Stimulated activated CD4-positive, alpha-beta T cell treated with anti-CD3 and anti-CD28 coated beads, Interleukin-2, amount 100 ng/mL, for 48 hours (primary cell): Measurements from ENCODE around the gene TLDC2.
A peak's percentile ranks its signal among the peaks of the same experiment; 100 is the strongest.

Experiments
- DNase-seq, 2 donors: peaks; one replicate each; pipeline ENCODE4 v3.0.0-alpha.2; 2020

Gene TLDC2

DNA sequence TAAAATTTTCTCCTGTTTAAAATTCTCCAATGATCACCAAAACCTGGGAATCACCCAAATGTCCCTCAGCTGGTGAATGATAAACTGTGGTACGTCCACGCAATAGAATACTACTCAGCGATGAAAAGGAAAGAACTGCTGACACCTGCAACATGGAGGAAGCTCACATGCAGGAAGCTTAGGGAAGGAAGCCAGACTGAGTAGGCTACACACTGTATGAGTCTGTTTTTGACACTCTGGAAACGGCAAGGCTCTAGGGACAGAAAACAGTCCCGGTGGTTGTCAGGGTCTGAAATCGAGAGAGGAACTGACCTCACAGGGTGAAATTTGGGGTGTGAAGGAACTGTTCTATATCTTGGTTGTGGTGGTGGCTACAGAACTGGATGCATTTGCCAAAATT lies 25.2 kb upstream of the TLDC2 start:
- no peak for DNase-seq

DNA sequence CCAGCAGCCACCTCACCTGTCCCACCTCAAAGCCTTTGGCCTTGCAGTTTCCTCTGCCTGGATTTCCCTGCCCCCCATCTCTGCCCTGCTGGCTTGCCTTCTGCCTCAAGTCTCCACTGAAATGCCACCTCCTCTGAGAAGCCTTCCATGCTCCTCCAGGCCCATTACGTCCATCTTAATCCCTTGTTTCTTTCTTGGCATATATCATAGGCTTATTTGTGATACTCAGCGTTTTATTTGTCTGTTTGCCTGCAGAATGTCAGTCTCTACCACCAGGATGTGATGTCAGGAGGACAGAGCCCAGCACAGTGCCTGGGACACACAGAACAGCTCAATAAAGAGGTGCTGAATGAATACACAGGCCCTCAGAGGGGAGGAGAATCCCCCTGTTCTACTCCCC lies 24.4 kb upstream of the TLDC2 start:
- no peak for DNase-seq

DNA sequence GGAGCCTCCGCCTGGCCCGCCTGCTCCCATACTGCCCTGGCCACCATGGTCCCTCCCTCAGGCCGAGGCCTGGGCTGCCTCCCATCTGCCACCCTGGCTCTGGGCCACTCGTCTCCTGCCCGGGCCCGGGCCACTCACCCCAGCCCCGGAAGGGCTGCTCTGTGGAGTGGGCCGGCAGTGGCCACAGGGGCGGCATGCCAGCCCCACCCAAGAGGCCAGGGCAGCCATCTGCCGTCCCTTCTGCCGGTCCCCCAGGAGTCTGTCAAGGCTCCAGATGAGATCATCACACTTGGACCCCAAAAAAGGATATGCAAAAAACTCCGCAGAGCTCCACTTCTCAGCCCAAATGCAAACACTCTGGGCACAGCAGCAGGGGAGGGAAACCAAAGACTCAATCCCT lies 23.8 kb upstream of the TLDC2 start:
- DNase-seq: no peak

DNA sequence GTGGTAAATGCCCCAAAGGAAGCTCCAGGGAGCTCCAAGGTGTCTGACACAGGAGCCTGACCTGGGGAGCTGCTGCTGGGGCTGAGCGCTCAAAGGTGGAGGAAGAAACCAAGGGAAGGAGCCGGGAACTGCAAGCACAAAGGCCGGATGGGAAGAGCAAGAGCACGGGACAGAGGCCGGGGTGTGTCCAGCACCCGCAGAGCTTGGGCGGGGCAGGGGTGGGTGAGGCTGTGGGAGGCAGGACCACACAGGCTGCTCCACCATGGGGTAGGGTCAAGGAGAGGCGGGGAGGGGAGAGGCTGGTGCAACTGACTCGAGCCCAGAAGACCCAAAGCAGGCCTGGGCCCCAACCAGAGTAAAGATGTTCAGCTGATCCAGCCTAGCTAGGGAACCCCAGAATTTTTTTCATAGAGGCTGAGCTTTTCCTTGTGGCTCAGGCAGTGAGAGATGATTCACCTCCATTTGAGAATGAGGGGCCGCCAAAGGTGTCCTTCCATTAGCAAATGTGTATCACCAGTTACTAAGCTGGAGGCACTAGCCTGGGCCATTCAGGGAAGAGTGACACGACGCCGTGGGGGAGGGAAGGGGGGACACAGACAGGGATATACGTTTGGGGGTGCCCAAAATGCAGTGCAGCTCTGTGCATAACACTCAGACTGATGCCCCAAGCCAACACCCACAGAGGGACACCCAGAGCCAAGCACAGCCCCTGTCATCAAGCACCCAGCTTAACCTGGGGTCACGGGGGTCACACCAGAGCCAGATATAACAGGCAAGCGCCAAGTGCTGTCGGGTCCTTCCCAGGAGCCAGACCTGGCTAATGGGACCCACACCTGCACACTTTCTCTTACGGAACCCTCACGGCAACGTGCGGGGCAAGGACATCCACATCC lies 21.3 kb upstream of the TLDC2 start:
- no peak for DNase-seq

DNA sequence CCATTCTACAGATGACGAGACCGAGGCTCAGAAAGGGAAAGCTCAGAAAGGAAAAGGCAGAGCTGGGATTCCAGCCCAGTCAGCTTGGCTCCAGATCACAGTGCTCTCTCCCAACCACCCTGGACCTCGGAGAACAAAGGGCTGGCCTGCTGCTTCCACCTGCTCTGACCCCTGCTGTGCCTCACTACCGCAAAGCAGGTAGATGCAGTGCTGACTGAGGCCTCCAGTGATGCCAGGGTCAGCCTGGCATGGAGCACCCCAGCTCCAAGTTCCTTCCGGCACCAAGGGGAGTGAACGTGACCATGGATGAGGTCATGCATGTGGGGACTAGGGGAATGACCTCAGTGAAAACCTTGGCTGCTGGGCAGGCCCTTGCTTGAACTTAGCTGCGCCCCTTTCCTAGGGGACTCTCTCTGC lies 20.7 kb upstream of the TLDC2 start:
- DNase-seq: no peak

DNA sequence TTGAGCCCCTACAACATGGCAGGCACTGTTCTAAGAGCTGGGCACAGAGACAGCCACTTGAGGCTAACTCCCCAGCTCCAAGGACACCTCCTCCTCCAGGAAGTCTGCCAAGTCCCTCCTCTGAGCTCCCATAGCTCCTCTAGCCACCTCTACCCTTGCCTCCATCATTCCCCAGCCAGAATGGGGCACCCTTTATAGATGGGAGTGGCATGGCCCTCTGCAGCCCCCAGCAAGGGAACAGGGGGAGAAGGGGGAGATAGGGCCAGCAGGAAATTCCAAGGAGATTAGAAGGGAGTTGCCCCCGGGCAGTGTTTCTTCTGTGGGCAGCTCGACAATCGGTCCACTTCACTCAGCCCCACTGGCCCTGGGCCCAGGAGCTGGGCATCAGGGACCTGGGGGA lies 19.7 kb upstream of the TLDC2 start:
- no peak for DNase-seq

DNA sequence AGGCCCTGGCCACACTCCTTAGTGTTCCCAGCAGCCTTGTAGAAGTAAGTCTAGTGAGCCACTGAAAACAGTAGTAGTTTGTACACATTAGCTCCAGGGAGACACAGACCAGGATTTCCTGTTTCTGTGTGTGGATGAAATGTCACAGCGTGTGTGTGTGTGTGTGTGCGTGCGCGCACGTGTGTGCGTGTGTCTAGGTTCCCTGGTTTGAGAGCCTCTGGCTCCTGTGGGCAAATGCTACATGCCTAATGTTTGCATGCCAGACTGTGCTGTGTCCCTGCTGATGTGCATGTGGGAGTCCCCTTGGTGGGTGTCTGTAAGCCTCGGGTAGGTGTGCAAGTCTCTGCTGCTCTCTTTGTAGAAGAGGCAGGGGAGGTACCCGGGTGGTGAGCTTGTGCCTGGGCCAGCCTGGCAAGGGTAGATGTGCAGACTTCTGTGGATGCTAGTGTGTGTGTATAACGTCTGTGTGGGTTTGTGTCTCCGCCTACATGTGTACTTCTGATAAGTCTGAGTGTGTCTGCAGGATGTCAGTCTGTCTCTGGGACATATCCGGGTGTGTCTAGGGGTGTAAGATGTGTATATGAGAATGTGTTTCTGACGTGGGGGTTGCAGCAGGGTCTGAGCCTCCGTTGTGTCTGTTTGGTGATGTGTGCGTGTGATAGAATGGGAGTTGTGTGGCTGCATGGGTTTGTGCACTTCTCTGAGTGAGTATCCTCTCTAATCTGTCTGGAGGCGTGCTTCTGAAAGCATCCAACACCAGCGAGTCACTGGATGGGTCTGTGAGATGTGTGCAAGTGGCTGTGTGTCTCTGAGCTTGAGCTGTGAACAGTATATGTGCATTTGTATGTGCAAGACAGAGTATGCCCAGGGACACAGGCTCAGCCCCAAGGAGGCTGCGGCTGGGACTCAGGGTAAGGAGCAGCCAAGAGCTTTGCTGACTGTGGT lies 19.0 kb upstream of the TLDC2 start:
- peak in 1 of 2 donors; percentile 16 for DNase-seq

DNA sequence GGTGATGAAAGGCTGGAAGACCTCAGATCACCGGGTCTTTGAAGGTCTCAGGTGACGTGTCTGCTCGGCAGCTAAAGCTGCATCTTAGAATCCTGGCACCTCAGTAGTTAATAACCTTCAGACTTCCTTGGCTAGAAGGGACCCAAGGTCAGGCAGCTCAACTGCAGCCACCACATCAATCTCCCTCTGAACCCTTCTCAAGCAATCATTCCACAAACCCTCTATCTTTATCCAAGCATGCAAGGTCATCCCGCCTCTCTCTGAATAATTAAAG lies 16.7 kb upstream of the TLDC2 start:
- DNase-seq: no peak

DNA sequence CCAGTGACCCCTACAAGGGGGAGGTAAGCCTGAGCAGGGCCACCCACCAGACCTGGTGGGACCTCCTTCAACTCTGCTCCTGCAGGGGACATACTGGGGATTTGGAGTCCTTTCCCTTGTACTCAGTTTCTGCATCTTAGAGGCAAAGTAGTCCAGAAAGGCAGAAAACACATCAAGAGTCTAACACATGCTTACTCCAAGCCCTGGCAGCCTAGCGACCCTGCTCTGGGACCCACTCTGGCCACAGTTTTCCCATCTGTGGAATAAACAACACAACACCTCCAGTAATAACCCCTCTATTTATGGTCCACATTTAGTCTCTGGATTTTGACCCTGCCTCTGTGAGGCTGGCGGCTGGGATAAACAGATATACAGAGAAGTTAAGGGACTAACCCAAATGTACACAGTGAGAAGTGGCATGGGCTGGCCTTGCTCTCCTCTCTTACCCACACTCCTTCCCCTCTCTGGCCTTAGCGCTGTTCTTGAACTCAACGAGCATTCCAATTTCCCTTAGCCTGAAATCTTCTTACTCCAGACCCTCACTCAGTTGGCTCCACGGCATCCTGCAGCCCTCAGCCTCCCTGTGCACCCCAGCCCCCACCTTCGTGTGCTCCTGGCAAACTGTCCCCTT lies 16.1 kb upstream of the TLDC2 start:
- no peak for DNase-seq

DNA sequence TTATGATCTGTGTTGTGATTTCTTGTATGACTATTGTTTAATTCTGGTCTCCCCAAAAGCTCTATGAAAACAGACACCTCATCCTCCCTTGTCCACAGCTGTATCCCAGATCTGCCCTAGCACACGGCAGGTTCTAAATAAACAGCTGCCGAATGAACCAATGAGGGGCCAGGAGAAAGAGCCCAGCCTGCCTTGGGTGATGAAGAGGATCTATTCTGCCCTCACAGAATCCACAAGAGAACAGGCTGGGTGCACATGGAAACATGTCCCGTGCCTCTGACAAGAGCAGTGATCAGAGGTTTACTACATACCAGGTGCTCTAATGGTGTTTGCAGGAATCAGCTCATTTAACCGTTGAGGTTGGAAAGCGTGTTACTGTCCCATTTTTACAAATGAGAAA lies 15.6 kb upstream of the TLDC2 start:
- no peak for DNase-seq

DNA sequence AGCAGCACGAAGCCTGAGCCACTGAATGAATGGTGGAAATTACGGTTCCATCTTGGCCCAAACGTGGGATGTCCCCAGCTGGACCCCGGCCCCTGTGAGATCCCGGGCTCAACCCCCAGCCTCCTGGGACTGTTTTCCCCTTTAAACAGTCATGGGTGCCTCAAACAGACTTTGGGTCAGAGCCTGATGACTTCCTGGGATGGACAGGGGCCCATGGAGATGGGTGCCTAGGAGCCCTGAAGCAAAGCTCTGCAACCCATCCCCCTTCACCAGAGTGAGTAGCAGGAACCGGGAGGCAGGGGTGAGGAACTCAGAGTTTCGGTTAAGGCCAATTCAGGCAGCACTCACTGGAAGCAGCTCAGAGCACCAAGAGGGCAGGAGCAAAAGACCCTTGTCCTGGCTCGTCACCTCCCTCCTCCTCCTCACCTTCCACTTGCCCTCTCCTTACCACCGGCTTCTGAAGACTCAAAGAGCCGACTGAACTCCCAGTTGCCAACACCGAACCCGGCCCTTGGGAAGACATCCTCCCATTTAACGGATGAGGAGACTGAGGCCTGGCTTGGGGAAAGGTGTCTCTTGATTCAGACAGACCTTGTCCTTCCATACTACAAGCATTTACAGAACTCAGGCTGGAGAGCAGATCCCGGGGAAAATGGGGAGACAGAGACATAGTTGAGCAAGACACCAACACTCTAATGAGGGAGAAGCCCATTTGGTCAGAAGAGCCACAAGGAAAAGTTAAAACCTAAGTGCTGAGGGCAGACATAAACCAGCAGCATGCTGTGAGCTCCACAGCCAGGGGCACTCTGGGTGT lies 14.9 kb upstream of the TLDC2 start:
- DNase-seq: no peak

DNA sequence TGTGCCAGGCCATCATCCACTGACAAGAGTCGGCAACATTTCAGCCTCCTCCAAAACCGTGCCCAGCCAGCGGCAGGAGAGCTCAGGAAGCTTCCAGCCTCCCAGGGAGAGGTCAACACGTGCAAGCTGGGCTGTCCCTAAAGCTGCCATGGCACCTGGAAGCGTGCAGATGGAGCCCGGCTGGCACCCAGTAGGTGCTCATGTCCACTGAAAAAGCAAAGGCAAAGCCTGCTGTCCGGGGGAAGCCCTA lies 14.4 kb upstream of the TLDC2 start:
- no peak for DNase-seq

DNA sequence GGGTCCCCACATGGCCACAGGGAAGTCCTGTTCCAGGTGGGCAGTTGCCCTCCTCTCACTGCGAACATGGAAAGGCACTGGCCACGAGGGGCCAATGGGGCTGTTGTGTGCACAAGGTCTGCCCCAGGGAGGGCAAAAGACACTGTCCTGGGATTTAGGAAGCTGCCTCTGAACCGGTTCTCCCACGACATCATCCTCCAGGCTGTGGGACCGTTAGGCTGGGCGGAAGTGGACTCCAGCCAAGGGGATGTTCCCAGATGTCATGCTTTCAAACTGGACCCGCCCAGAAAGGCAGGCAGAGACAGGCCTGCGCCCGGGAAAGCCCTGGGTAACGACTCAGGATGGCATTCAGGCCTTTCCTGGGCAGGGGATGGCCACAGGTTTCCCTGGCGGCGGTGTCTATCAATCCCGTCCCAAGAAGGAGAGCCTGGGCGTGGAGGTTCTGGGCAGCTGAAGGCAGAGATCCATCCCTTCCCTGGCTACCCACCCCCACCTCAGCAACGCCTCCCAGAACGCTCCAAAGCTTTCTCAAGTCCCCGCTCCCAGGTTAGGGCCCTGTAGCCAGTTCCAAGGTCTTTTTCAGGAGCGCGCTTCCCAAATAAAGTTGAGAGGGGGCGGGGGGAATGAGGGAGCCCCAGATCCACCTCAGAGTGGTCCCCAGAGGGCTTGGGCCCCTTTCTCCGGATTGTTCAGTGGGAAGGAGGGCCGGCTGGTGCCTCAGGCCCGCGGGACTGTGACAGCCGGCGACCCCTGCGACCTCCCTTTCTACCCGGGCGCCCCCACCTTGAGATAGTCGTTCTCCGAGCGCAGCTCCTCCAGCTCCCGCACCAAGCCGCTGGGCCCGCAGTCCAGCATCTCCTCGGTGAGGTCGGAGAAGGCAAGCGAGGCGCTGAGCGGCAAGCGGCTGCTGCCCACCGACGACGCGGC lies 13.8 kb upstream of the TLDC2 start:
- no peak for DNase-seq

DNA sequence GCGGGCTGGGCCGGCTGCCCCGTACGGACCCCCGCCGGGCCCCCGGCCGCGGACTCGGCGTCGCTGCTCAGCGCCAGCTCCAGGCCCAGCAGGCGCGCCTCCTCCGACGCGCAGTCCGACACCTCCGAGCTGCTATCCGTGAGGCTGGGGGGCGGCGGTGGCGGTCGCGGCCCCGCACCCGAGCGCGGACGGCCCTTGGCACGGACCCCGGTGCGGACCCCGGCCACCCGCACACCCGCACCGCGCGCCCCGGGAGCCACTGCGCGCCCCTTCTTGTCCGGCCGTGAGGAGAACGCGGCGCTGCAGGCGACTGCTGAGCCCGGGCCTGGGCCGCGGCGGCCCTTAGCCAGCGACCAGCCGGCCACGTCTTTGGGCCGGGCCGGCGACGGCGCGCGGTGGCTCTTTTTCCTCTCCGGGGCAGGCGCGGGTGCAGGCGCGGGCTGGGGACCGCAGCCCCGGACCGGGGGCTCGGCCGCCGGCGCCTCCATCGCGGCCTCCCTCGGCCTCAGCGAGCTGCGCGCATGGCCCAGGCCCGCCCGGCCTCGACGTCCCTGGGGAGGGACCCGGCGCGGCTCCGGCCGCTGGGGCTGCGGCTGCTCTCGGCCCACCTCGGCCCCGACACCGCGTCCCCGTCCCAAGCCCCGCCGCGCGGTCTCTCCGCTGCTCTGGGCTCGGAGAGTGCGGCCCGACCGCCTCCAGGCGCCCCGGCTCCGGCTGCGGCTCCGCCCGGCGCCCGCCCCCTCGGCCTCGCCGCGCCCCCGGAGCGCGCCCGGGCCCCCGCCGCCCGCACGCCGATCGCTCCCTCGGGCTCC lies 12.9 kb upstream of the TLDC2 start:
- no peak for DNase-seq

DNA sequence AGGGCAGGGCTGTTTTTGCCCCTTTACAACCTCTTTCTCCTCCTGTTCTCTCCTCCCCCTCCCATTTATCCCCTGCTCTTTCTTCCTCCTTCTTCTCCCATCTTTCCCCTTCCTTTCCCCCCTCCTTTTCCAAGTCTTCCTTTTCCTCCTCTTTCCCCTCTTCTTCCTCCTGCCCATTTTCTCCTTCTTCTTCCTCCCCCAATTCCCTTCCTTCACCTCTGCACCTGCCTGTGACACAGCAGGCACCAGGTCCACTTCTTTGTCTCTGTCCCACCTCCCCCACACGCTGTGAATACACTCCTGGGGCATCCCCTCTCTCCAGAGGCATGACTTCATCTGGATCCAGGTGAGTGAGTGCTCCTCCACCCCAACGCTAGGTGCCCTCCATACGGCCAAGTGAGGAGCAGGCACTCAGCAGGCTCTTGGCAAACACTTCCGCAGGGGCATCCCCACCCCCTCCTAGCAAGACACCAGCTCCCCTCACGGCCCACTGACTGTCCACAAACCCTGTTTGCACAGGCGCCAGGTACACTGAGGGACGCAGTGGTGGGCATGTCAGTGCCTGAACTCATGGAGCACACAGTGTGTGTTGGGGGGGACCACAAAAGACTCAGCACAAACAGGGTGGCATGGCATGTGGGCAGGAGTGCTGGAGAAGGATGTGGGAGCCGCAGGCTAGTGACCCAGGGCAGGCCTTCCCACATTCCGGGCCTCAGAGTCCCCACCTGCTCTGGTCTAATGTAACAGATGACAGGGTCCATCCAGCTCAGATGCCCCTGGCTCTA lies 10.7 kb upstream of the TLDC2 start:
- DNase-seq: no peak

DNA sequence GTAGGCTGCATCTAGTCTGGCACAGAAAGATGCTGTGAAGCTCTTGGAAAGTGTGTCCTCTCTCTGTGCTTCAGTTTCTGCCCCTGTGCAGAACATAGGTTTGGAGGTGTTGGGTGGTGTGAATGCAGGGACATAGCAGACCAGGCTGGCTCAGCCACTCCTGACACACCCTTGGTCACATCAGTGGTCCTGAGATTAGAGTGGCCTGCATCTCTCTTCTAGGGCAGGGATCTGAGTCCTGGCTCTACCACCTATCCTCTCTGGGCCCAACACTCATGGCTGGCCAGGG lies 10.1 kb upstream of the TLDC2 start:
- no peak for DNase-seq

DNA sequence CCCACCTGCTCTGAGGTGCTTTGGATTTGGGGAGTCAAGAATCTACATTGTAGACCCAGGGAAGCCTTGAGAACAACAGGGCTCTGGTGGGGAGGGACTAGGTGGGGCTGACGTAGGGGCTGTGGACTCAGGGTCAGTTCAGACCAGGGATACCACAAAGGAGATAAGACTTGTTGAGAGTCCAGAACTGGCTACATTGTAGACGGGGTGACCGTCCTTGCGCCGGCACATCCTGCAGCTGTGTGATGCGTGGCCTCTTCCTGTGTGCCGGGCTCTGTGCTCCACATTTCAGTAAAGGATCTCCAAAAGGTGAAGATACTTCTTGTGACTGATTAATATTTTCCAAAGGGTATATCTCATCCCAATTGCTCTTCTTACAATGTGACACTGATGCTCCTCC lies 9.8 kb upstream of the TLDC2 start:
- no peak for DNase-seq

DNA sequence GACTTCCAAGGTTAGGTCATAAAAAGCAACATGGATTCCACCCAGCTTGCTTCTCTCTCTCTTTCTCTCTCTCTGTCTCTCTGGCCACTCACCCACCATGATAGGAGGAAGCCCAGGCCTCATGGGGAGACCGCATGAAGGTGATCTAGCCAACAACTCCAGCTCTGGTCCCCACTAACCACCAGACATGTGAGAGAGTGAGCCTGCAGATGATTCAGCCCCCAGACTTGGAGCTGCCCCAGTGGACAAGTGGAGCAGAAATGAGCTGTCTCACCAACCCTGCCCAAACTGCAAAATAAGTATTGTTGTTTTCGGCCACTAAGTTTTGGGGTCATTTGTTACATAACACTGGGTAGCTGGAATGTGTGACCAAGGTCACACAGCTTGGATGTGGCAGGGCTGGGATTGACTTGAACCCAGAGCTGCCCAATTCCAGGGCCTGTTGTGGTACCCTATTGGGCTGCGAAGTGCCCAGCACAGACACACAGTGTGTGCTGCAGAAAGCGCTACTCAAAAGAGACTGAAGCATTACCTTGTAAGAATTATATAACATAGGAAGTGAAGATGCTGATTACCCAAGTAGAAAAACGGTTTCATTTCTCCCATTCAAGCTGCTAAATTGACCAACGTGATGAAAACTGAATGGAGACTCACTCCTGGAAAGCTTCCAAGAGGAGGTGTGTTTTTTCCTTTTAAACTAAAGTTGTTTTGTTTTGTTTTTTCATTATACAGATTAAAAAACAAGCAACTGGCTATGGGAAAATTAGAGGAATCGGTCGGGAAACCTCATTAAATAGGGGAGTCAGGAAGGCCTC lies 9.1 kb upstream of the TLDC2 start:
- no peak for DNase-seq
